Measurements from ENCODE around the gene SPACA6.
"Not testable (repeated sequence)": the region's sequence is repeated elsewhere in the genome, so short reads cannot be mapped to it uniquely, and the experiment has no call there.

SPACA6 gene

GRCh38 chr19:51693260-51693659, at the start of gene SPACA6:
Gene SPACA6 (plus strand): TSS chr19:51693330. CDS start chr19:51693527, 197 bp downstream.
- DNase-seq (ENCODE audit: low read depth in 1 of 2, low spot score in 1 of 2) = no peak

GRCh38 chr19:51644636-51645271, 48.4 kb upstream of the SPACA6 start:
- DNase-seq (ENCODE audit: low read depth in 1 of 2, low spot score in 1 of 2) = no peak

- DNase-seq (ENCODE audit: low read depth in 1 of 2, low spot score in 1 of 2) = not testable (repeated sequence)
Measured at GRCh38 chr19:51646730-51647129, 46.4 kb upstream of the SPACA6 start, which contains the start of gene SIGLEC14. Gene SIGLEC14 (minus strand): TSS chr19:51646825. CDS start chr19:51646759, 66 bp downstream.

- no peak for DNase-seq (ENCODE audit: low read depth in 1 of 2, low spot score in 1 of 2)
Measured at GRCh38 chr19:51647318-51647717, 45.8 kb upstream of the SPACA6 start.

- no peak for DNase-seq (ENCODE audit: low read depth in 1 of 2, low spot score in 1 of 2)
Measured at GRCh38 chr19:51651216-51651846, 41.8 kb upstream of the SPACA6 start.

- no peak for DNase-seq (ENCODE audit: low read depth in 1 of 2, low spot score in 1 of 2)
Measured at GRCh38 chr19:51652266-51652665, 40.9 kb upstream of the SPACA6 start.

GRCh38 chr19:51653162-51653561, 40.0 kb upstream of the SPACA6 start:
- no peak for DNase-seq (ENCODE audit: low read depth in 1 of 2, low spot score in 1 of 2)

GRCh38 chr19:51654783-51655182, 38.3 kb upstream of the SPACA6 start:
- no peak for DNase-seq (ENCODE audit: low read depth in 1 of 2, low spot score in 1 of 2)

GRCh38 chr19:51660975-51661600, 32.0 kb upstream of the SPACA6 start:
- DNase-seq (ENCODE audit: low read depth in 1 of 2, low spot score in 1 of 2) = peak in 1 of 2 donors; percentile 62

GRCh38 chr19:51663650-51664049, 29.5 kb upstream of the SPACA6 start:
- DNase-seq (ENCODE audit: low read depth in 1 of 2, low spot score in 1 of 2) = no peak

- DNase-seq (ENCODE audit: low read depth in 1 of 2, low spot score in 1 of 2) = no peak
Measured at GRCh38 chr19:51664131-51664530, 29.0 kb upstream of the SPACA6 start.

- no peak for DNase-seq (ENCODE audit: low read depth in 1 of 2, low spot score in 1 of 2)
Measured at GRCh38 chr19:51664997-51665396, 28.1 kb upstream of the SPACA6 start.

- DNase-seq (ENCODE audit: low read depth in 1 of 2, low spot score in 1 of 2) = no peak
Measured at GRCh38 chr19:51668216-51668615, 24.9 kb upstream of the SPACA6 start.

- DNase-seq (ENCODE audit: low read depth in 1 of 2, low spot score in 1 of 2) = not testable (repeated sequence)
Measured at GRCh38 chr19:51675911-51676565, 17.1 kb upstream of the SPACA6 start.

- DNase-seq (ENCODE audit: low read depth in 1 of 2, low spot score in 1 of 2) = no peak
Measured at GRCh38 chr19:51676566-51677083, 16.5 kb upstream of the SPACA6 start.

- DNase-seq (ENCODE audit: low read depth in 1 of 2, low spot score in 1 of 2) = no peak
Measured at GRCh38 chr19:51680474-51680873, 12.7 kb upstream of the SPACA6 start.

GRCh38 chr19:51681286-51681941, 11.7 kb upstream of the SPACA6 start:
- DNase-seq (ENCODE audit: low read depth in 1 of 2, low spot score in 1 of 2) = no peak

- DNase-seq (ENCODE audit: low read depth in 1 of 2, low spot score in 1 of 2) = no peak
Measured at GRCh38 chr19:51686171-51686570, 7.0 kb upstream of the SPACA6 start.

GRCh38 chr19:51687791-51688670, 5.1 kb upstream of the SPACA6 start:
- DNase-seq (ENCODE audit: low read depth in 1 of 2, low spot score in 1 of 2) = no peak

All from activated CD4-positive, alpha-beta T cell treated with anti-CD3 and anti-CD28 coated beads, Interleukin-2, amount 50 U/mL, for 24 hours (primary cell).